Esophagus muscularis mucosa (tissue), 4 donors: ENCODE data around the gene RETSAT. TPM values are rescaled to one million over a fixed set of nuclear protein-coding genes. Genes with fewer than 3 reads are reported as not detected.
A peak's percentile ranks its signal among the peaks of the same experiment; 100 is the strongest.
"Not testable (repeated sequence)": the region's sequence is repeated elsewhere in the genome, so short reads cannot be mapped to it uniquely, and the experiment has no call there.

Experiments
- DNase-seq: peaks from one replicate; pipeline ENCODE4 v3.0.0-alpha.2; 2017; ENCODE audit errors: extremely low spot score
- H3K27ac ChIP-seq, 4 donors: fragments of 200-600 bp; sonication (generic); replicated peaks in 1 of 4; 1 replicate in 3 of 4; 2 replicates in 1 of 4; pipeline ENCODE4 v1.5.1; 2016 to 2019; ENCODE audit warnings: mild to moderate bottlenecking in 1 of 4
- H3K27me3 ChIP-seq, 4 donors: fragments of 200-600 bp; sonication (generic); one replicate each; pipeline versions ENCODE4 v1.5.1 to v1.6.0; 2016 to 2019
- H3K36me3 ChIP-seq, 4 donors: fragments of 200-600 bp; sonication (generic); one replicate each; pipeline ENCODE4 v1.5.1; 2016 to 2019
- H3K4me1 ChIP-seq, 4 donors: fragments of 200-600 bp; sonication (generic); one replicate each; pipeline ENCODE4 v1.5.1; 2016 to 2019
- H3K4me3 ChIP-seq, 4 donors: fragments of 200-600 bp; sonication (generic); 1 replicate in 2 of 4; 2 replicates in 2 of 4; pipeline ENCODE4 v1.5.1; 2016 to 2019; ENCODE audit warnings: mild to moderate bottlenecking in 4 of 4, moderate library complexity in 1 of 4
- H3K9me3 ChIP-seq, 4 donors: fragments of 200-600 bp; sonication (generic); 1 replicate in 3 of 4; 2 replicates in 1 of 4; pipeline ENCODE4 v1.5.1; 2016 to 2019
- CTCF ChIP-seq, 3 experiments: fragments of 200-600 bp in 2 of 3; fragments of 450-650 bp in 1 of 3; sonication (generic) in 2 of 3; IDR thresholded peaks; one replicate each; pipeline ENCODE4 v1.5.1; 2017 to 2019; ENCODE audit warnings: antibody characterized with exemption in 3 of 3, mild to moderate bottlenecking in 2 of 3, moderate library complexity in 1 of 3
- EP300 ChIP-seq: sonication (generic); formaldehyde crosslinking; IDR thresholded peaks from one replicate; pipeline ENCODE4 v1.6.1; 2017; ENCODE audit warnings: antibody characterized with exemption
- POLR2A ChIP-seq: fragments of 450-650 bp; IDR thresholded peaks from one replicate; pipeline ENCODE4 v1.6.1; 2017; ENCODE audit warnings: antibody characterized with exemption, moderate library complexity, mild to moderate bottlenecking, low read depth
- POLR2AphosphoS5 ChIP-seq, 2 donors: sonication (generic); formaldehyde crosslinking; IDR thresholded peaks; one replicate each; pipeline ENCODE4 v1.6.1; 2017; ENCODE audit warnings: antibody characterized with exemption in 2 of 2
- WGBS: methylation state at CpG from one replicate; pipeline ENCODE4 v1.1.5; 2018; 5-methylcytosine and 5-hydroxymethylcytosine counted together
- intact Hi-C: fragments of 100-400 bp; cut with DNase I; formaldehyde crosslinking; loops from one replicate; pipeline ENCODE4 v1.15.1; 2023
- total RNA-seq, 4 donors: library from RNA; depleted of rRNA; stranded (reverse); fragments of >200 nt; gene quantifications; one replicate each; pipeline versions ENCODE4 v1.1.0 to v1.2.1, GENCODE V29; 2016

The RETSAT gene
- total RNA-seq, 4 donors from 2014 or later, result 34.3 to 63.7 (median 45.7) TPM

- intact Hi-C loops, result no loop called here
- WGBS, result 24% methylated on average over 31 of the region's 32 CpGs
- DNase-seq, result no peak
- peak overlapping the region; percentile 87 to 97 (median 96) for H3K27ac ChIP-seq
- no peak for TF ChIP-seq CTCF (IDR thresholded peaks at IDR 0.05)
- no peak for TF ChIP-seq POLR2AphosphoS5 (IDR thresholded peaks at IDR 0.05)
- TF ChIP-seq POLR2A, result no peak
- no peak for TF ChIP-seq EP300
- no peaks in the 10 kb centered on the region for H3K9me3 ChIP-seq
- H3K4me1 ChIP-seq, result peaks cover 47 to 66% (median 65%) of the 10 kb centered on the region in 4 donors
- peaks cover 23 to 40% (median 29%) of the 10 kb centered on the region in 4 donors for H3K36me3 ChIP-seq
- no peaks in the 10 kb centered on the region for H3K27me3 ChIP-seq
- H3K4me3 ChIP-seq, result peak overlapping the region; percentile 80 to 92 (median 85)
Observed at GRCh38 chr2:85326406-85327159, 27.7 kb downstream of the RETSAT start.

- Histone ChIP-seq H3K36me3 (peaks cover 29 to 51% (median 36%) of the 10 kb centered on the region in 4 donors), H3K27me3 (no peaks in the 10 kb centered on the region), H3K27ac (no peak overlapping the region), H3K4me3 (peak overlapping the region; percentile 80 to 92 (median 85)), H3K4me1 (peaks cover 47 to 78% (median 75%) of the 10 kb centered on the region in 4 donors), H3K9me3 (no peaks in the 10 kb centered on the region)
- 63% methylated on average over 9 of the region's 9 CpGs for WGBS
- intact Hi-C loops, result no loop called here
- TF ChIP-seq CTCF (IDR thresholded peaks at IDR 0.05) (no peak), POLR2AphosphoS5 (IDR thresholded peaks at IDR 0.05) (no peak), POLR2A (no peak), EP300 (no peak)
- no peak for DNase-seq
Observed at GRCh38 chr2:85325466-85325811, 28.9 kb downstream of the RETSAT start.

GRCh38 chr2:85324639-85325465 lies 29.5 kb downstream of the RETSAT start:
- Histone ChIP-seq H3K27ac (peak overlapping the region in 1 of 4 donors; percentile 12), H3K4me1 (peaks cover 47 to 80% (median 77%) of the 10 kb centered on the region in 4 donors), H3K9me3 (no peaks in the 10 kb centered on the region), H3K27me3 (no peaks in the 10 kb centered on the region), H3K36me3 (peaks cover 35 to 57% (median 41%) of the 10 kb centered on the region in 4 donors), H3K4me3 (peak overlapping the region; percentile 80 to 92 (median 85))
- TF ChIP-seq EP300 (no peak), POLR2A (no peak), CTCF (IDR thresholded peaks at IDR 0.05) (no peak), POLR2AphosphoS5 (IDR thresholded peaks at IDR 0.05) (no peak)
- no peak for DNase-seq
- 58% methylated on average over 10 of the region's 10 CpGs for WGBS
- intact Hi-C loops, result no loop called here

GRCh38 chr2:85323988-85324367 lies 30.4 kb downstream of the RETSAT start:
- H3K27me3 ChIP-seq, H3K9me3 ChIP-seq, H3K27ac ChIP-seq, intact Hi-C loops, DNase-seq, H3K4me3 ChIP-seq: not testable (repeated sequence)
- Histone ChIP-seq H3K36me3 (peaks cover 37 to 66% (median 49%) of the 10 kb centered on the region in 4 donors), H3K4me1 (peaks cover 47 to 86% (median 76%) of the 10 kb centered on the region in 4 donors)
- 93% methylated on average over 11 of the region's 11 CpGs for WGBS

GRCh38 chr2:85323351-85323987 lies 30.9 kb downstream of the RETSAT start:
- 85% methylated on average over 9 of the region's 9 CpGs for WGBS
- H3K27ac ChIP-seq, result no peak overlapping the region
- peaks cover 47 to 86% (median 72%) of the 10 kb centered on the region in 4 donors for H3K4me1 ChIP-seq
- intact Hi-C loops, result no loop called here
- no peaks in the 10 kb centered on the region for H3K27me3 ChIP-seq
- H3K36me3 ChIP-seq, result peaks cover 37 to 69% (median 51%) of the 10 kb centered on the region in 4 donors
- TF ChIP-seq EP300 (no peak), CTCF (IDR thresholded peaks at IDR 0.05) (no peak), POLR2AphosphoS5 (IDR thresholded peaks at IDR 0.05) (no peak), POLR2A (no peak)
- no peaks in the 10 kb centered on the region for H3K9me3 ChIP-seq
- DNase-seq, result no peak
- no peak overlapping the region for H3K4me3 ChIP-seq
